H1 (cell line): ENCODE data around the gene SCO2. TPM values are rescaled to one million over a fixed set of nuclear protein-coding genes. Genes with fewer than 3 reads are reported as not detected.
A peak's percentile ranks its signal among the peaks of the same experiment; 100 is the strongest.

ENCODE experiments used
- ASH2L ChIP-seq: fragments of 200-600, 300-600 bp; sonication (generic); IDR thresholded peaks from one replicate; pipeline ENCODE4 v1.7.1; 2017; ENCODE audit warnings: low read length
- CBX5 ChIP-seq: fragments of 300-800, 300-1000 bp; sonication (generic); IDR thresholded peaks from 2 replicates; pipeline ENCODE4 v1.7.1; 2016; ENCODE audit warnings: antibody characterized with exemption, low read length, low read depth
- CBX8 ChIP-seq: fragments of 300-800, 300-1000 bp; sonication (generic); IDR thresholded peaks from 2 replicates; pipeline ENCODE4 v1.7.1; 2016; ENCODE audit warnings: low read depth, low read length, borderline replicate concordance
- CHD2 ChIP-seq: IDR thresholded peaks from 2 replicates; pipeline ENCODE4 v1.6.1; 2012; ENCODE audit warnings: low read length, improper control_type of control experiment
- CHD7 ChIP-seq: fragments of 300-600 bp; sonication (generic); IDR thresholded peaks from 2 replicates; pipeline ENCODE4 v1.7.1; 2012; ENCODE audit warnings: low read length, moderate library complexity, mild to moderate bottlenecking, inconsistent platforms; ENCODE audit not compliant: insufficient replicate concordance
- CTBP2 ChIP-seq: IDR thresholded peaks from 2 replicates; pipeline ENCODE4 v1.7.0; 2011; ENCODE audit warnings: borderline replicate concordance, mild to moderate bottlenecking, moderate library complexity, mixed read lengths, low read length; ENCODE audit not compliant: insufficient read depth, insufficient read length
- FOSL1 ChIP-seq: IDR thresholded peaks from 2 replicates; pipeline ENCODE4 v1.6.1; 2011; ENCODE audit warnings: mild to moderate bottlenecking, low read depth, low read length, moderate library complexity; ENCODE audit not compliant: insufficient read depth
- POLR2A ChIP-seq, 2 experiments: IDR thresholded peaks; 1 replicate in 1 of 2; 2 replicates in 1 of 2; pipeline ENCODE4 v1.6.1; 2011; ENCODE audit warnings: low read depth in 2 of 2, low read length in 2 of 2, mild to moderate bottlenecking in 2 of 2; ENCODE audit errors: control extremely low read depth in 1 of 2
- SRF ChIP-seq: IDR thresholded peaks from 2 replicates; pipeline ENCODE4 v1.6.1; 2011; ENCODE audit warnings: mild to moderate bottlenecking, low read depth, low read length, moderate library complexity
- TAF1 ChIP-seq: IDR thresholded peaks from 2 replicates; pipeline ENCODE4 v1.6.1; 2011; ENCODE audit warnings: mild to moderate bottlenecking, low read depth, low read length
- TBP ChIP-seq: IDR thresholded peaks from 2 replicates; pipeline ENCODE4 v1.6.1; 2011; ENCODE audit warnings: low read depth, low read length, improper control_type of control experiment
- polyA plus RNA-seq, 7 experiments: library from polyadenylated mRNA; depleted of rRNA in 3 of 7; stranded (reverse) in 5 of 7; unstranded in 2 of 7; fragments of >200 nt in 5 of 7; fragments of 200-250 nt in 2 of 7; gene quantifications; 1 replicate in 5 of 7; 2 replicates in 1 of 7; 4 replicates in 1 of 7; pipeline versions ENCODE4 v1.2.1 to v1.2.3, GENCODE V29; 2011 to 2013; ENCODE audit warnings: missing spikeins in 2 of 7, mixed read lengths in 2 of 7
- total RNA-seq: library from RNA; stranded (reverse); fragmentation: NEBNext Ultra II Directional; extraction: Animal tissue kit (Norgen Biotek cat#: 25700); gene quantifications from 2 replicates; pipeline ENCODE4 v1.2.1, GENCODE V29; 2021

Gene SCO2
- total and polyA plus RNA-seq, 2 of the 8 experiments (the other 6 are each of a cell fraction or from before 2014, with no cell fraction given), result 2.0 TPM; not detected in 1

- TF ChIP-seq CHD7 (no peak), CBX5 (no peak), CTBP2 (no peak), ASH2L (no peak), TAF1 (peak; percentile 65; the same call in 1 of the 2 replicates), CHD2 (peak; percentile 60; the same call in 1 of the 2 replicates), FOSL1 (no peak), CBX8 (no peak), POLR2A (IDR thresholded peaks at IDR 0.05; ENCODE audit: control extremely low read depth in 1 of 2, low read depth in 2 of 2, low read length in 2 of 2) (0 out of 3 replicates have a peak, but pooled peaks of 1 of the 2 experiments have one; percentile 33), TBP (peak; percentile 57; the same call in 1 of the 2 replicates), SRF (no peak)
These were observed at the start of gene SCO2 (continued) for GRCh38 chr22:50525104-50525857.
